ENCODE data around the gene UST.
"Not testable (repeated sequence)": the region's sequence is repeated elsewhere in the genome, so short reads cannot be mapped to it uniquely, and the experiment has no call there.

UST gene

DNA sequence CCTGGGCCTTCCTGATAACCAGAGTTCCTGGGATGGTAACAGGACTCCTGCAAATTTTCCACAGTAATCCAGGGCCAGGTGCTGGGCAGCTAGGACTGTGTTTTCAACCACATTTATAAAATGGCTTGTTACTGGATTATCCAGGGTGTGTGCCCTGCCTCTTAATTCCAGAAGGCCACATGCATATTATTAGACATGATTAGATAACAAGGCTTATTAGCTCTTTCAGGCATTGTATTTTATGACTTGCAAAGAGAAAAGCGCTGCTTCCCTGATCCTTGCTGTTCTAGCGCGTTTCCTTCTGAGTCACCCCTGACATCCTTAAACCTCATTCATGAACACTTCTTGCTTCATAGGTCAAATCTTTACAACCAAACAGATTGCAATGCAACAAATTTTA is 208.6 kb downstream of the UST start:
- no peak for DNase-seq

DNA sequence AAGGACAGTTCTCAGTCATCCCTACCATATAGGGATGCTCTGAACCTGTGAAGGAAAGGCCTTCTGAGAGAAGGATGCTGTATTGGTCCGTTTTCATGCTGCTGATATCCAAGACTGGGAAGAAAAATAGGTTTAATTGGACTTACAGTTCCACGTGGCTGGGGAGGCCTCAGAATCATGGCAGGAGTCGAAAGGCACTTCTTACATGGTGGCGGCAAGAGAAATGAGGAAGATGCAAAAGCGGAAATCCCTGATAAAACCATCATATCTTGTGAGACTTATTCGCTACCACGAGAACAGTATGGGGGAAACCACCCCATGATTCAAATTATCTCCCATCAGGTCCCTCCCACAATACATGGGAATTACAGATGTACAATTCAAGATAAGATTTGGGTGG is 209.3 kb downstream of the UST start:
- DNase-seq = not testable (repeated sequence)

DNA sequence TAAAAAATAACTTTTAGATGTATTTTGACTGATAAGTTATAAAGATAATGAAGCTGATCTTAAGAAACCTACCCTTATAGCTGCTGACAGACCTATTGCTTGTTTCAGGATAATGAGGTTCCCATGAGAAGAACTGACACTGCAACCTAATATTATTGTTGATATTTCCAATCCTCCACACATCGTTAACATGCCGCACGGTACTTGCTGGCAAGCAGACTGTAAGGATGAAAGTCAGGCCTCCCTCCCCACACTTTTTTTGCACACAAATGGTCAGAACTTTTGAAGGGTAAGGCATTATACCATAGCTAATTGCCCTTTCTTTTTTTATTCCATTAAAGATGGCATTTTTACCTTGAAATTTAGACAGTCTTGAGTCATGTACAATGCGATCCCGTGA is 210.9 kb downstream of the UST start:
- no peak for DNase-seq

DNA sequence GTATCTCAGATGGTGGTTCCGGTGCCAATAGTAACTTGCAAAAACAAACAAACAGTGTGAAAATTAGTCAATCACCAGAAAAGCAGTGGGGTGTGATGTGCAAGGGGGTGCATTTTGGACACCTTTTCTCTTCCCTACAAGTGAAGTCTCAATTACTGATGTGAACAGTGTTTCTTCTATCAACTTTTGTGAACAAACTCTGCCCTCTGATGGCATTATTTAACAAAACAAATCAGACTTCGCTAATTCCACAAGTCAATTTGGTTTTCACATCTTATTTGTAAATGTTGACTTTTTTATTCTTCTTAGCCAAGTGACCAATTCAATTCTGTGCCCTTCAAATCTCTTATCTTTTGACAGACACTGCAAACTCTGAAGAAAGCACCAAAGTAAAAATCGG is 212.2 kb downstream of the UST start:
- no peak for DNase-seq

DNA sequence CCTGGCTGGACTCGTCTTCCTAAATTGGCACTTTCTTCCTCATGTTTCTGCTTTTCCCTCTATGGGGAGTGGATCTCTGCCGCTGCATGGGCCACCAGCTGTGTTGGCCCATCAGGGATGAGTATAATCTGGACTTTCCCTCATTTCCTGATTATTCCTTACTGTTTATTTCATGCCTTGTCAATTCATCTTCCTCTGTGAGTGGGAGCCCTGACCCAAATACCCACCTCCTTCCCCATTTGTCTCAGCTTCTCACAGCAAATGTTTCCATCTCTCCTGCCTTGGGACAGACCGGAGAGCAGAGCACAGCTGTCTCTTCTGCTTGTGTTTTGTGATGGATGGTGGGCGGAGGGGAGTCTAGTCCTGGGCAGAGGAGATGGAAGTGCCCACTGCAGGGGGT is 212.7 kb downstream of the UST start:
- no peak for DNase-seq

DNA sequence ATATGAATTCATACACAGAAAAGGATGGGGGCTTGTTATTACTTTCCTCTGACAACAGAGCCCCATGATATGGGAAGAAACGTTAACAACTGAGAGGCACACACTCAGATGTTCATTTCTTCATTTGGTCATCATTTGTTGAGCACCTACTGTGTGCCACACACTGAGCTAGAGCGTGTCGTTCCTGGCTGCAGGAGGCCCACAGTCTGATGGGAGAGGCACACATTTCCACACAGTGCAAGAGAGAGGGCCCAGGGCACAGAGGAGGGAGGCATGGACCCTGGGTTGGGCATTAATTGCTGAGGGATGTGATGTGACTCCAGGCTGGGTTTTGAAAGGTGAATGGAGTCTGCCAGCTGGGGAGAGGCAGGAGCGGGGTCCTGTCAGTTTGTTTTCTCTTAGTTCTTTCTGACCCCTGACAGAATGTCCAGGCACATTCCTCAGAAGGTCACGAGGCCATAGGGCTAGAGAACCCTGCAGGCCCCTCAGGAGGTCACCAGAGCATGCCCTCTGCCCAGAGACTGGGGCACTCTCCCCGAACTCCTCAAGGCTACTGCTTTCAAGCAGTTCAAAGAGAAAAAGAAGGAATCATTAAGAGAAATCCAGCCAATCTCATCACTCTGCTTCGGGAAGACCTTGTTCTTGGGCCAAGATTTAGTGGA is 216.2 kb downstream of the UST start:
- DNase-seq = no peak

DNA sequence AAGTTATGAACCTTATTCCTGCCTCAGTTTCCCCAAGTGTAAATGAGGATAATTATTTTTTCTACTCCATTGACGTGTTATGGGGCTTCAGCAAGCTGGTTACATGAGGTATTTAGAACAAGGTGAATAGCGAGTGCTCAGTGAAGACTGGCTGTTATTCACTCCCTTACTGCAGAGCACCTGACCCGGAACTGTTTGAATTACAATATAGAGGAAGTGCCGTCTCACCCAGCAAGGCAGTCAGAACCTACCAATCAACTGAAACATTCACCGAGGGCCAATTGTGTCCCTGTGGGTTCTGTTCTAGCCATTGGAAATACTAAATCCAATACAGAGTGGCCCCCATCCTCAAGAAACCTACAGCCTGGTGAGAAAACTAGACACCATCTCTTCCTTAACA is 216.9 kb downstream of the UST start:
- no peak for DNase-seq

DNA sequence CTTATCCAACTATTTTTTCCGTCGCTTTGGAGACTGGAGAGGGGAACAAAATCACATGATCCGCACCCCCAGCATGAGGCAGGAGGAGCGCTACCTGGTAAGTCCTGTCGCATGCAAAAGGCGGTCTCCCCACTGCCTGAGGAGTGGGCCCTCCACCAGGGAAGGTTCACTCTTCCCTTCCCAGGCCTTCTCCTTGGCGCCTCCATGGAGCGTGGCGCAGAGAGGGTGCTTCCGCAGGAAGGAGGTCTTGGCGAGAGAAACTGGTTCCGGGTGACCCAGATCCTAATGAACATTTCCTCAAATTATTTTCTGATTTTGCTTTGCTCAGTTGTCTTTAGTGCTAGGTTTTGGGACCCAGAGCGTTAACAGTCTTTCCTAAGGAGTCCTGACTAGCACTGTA is 217.6 kb downstream of the UST start:
- no peak for DNase-seq

DNA sequence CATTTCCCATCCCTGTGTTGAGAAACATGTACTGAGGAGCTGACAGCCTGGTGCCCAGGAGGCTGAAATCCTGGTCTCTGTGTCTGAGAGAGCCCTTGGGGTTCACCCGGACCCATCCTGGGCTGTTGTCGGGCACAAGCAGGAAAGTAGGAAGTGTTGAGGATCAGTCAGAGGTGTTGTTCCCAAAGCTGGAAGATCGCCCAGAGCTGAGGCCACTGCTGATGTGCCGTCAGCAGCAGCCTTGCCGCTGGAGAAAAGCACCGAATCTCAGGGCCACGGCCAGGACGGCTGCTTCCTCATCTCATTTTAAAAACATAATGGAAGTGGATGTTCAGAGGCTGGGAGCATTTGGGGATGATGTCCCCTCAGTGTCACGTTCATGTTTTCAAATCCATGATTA is 218.5 kb downstream of the UST start:
- no peak for DNase-seq

DNA sequence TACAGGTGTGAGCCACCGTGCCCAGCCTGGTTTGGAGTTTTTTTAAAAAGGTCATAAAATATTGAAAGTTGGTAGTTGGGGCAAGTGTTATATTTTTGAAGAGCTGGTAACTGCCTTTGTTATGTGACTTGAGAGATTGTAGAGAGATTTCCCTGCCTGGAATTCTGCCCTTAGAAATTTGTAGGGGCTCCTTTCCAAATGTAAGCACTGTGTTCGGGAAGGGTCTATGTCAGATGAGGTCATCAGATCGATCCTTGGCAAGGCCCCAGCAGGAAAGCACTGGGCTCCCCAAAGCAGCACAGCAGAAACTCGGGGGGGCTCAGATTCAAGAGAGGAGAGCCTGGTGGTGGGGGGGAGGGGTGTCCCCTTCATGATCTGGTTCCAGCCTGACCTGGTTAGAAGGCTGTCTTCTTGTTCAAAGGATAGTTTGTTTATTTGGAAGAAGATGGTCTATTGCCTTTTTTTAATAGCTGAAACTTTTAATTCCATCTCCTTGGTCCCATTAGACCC is 220.2 kb downstream of the UST start:
- DNase-seq = no peak

DNA sequence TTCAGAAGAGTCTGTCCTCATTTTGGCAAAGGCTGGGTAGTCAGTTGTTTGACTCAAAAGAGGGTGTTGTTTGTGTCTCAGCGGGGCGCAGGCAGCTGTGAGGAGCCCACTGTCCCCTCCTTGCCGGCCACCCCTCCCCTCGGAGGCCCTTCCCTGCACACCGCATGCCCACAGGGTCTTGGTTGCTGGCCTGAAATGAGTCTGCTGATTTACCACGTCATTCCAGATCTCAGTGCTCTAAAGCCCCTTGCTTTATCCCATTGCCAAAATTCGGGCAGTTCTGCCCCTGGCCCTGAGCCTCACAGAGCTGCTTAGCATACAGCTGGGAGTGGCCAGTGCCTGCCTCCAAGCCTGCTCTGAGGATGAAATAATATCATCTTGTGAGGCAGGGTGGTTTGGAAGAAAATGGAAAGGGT is 220.7 kb downstream of the UST start:
- DNase-seq = no peak

DNA sequence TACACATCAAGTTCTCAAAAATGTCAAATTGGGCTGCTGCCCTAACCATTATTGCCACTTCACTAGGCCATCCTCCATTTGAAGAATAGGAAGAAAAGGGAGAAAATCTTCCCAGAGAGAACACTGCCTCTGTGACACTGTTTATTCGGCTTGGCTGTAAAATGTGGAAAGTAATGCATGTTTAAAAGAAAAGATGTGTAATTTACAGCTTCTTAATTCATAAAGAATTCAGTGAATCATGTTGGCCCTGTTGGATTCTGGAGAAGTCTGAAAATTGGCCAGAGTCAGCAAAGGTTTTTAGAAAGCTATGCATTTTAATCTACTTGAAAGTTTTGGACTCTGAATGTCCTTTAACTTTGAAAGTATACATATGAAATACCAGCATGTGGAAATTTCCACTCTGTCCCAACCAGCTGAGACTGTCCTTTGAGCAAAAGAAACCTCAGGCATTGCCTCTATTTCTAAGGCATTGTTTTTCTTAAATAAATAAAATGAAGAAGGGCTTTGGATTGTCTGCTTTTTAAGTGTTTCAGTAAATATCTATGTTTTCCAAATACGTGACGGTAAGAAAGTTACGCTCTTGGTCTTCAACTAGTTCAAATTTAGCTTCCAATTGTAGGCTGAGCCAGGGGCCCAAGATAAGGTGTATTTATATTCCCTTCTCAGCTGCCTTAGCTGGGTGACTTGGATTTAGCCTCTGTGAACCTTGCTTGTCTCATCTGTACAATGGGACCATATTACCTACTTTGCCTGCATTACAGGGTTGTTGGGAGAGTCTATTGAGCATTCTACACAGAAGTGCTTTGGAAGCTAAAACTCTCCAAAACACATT is 222.2 kb downstream of the UST start:
- DNase-seq = no peak

DNA sequence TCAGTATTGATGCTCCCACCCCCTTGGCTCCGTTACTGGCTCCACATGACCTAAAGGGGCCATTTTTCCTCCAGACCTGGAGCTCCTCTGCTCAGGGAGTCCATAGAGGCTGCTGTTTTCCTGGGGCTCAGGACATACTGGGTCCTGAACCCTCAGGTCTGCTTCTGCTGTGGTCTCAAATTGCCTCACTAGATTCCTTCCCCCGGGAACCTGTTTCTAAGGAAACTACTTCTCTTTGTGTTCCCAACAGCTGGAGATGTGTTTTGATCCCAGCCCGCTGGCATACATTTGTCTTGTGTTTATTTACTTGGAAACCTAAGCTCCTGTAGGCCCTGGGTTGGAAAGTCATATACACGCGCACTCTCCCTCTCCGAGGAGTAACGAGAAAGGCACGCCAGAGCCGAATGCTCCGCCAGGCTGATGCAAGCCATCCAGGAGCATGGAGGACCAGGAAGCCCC is 222.8 kb downstream of the UST start:
- DNase-seq = no peak

DNA sequence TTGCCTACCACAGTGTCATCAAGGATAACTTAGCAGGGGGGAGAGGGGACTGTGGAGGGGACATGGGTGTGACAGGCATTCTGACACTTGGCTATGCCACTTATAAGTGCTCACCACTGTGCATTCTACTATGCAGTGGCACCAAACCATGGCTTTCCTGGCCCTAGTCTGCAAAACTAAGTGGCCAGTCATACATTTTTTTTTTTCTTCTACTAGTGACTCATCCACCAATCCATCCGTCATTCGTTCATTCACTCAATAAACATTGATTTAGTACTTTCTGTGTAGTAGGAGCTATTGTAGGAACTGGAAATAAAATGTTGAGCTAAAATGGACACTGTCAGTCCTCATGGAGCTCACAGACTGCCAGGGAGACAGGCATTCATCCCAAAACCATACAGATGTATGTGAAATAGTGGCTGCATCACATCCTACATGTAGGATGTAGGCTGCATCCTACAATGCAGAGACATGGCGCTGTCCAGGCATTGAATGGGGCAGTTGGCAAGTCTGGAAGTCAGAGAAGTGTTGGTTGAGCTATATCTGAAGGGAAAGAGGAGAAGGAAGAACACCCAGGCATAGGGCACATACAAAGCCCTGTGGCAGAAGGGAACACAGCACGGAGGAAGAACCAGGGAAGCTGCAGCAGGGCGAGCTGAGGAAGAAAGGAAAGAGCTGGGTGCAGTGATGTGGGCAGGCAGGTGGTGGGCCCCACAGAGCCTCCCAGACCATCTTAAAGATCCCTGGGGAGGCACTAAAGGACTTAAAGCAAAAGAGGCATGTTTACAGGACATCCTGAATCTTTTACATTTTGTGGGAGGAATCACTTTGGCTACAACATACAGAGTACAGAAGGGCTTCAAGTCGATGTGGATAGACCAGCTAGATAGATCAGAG is 224.4 kb downstream of the UST start:
- no peak for DNase-seq

DNA sequence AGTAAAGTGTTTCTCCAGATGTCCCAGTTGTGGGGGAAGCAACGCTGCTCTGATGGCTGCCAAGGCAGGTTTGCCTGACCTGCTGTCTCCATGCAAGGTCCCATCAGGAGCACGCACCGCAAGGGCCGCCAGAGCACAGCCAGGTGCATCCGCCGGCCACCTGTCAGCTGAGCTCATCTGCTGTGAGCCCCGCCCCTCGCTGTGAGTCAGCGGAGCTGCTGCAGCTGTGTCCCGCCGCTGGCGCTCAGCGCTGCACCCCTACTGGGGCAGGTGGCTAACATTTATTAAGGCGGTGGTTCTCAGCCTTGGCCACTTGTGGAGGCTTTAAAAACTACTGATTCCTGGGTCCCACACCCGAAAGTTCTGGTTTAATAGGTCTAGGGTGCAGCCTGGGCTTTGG is 225.7 kb downstream of the UST start:
- peak; percentile 35 to 52 for DNase-seq

DNA sequence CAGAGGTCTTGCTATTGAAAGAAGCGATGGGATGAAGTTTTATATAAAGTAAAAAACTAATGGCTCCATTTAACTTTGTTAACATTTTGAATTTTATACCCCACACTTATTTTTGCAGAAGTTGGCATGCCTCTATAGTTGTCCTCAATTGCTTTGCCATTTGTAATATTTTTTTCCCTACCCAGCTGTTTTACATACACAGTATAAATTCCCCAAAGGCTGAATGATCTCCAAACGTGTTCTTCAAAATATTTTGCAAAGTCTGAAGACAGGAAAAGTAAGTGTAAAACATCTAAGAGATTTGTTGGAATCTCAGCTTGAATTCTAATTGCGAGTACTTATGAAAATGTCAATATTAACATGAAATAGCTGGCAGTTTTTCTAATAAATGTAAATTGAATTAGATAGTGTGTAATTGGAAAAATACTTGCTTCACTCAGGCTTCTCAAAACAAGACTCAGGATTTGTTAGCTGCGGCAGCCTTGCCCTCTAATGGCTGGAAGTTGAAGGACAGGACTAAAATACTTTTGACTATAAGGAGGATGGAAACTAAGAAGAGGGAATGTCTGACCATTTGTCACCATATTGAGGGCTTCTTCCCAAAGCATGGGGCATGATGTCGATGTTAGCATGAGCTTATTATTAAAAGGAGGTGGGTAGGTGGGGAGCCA is 226.8 kb downstream of the UST start:
- DNase-seq = no peak

DNA sequence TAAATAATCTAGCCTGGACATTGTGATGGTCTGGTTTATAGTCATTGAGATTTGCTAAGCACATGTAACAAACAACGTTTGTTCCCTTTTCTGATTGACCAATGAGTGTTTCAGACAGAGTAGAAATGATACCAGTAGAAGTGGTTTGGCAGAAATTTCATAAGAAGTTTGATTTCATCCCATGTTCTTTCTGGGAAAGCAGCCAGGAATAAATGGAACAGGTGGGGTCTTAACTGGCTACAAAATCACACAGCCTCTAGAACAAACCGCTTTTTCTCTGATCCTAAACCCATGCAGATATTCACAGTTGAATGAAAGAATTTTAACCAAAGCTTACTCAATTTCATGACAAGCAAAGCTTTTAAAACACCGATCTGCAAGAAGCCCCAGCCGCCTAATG is 227.5 kb downstream of the UST start:
- no peak for DNase-seq

DNA sequence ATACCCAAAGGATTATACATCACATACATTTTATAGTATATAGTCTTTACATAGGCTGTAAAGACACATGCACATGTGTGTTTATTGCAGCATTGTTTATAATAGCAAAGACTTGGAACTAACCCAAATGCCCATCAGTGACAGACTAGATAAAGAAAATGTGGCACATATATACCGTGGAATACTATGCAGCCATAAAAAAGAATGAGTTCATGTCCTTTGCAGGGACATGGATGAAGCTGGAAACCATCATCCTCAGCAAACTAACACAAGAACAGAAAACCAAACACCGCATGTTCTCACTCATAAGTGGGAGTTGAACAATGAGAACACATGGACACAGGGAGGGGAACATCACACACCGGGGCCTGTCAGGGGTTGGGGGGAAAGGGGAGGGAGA is 231.5 kb downstream of the UST start:
- DNase-seq = not testable (repeated sequence)

DNA sequence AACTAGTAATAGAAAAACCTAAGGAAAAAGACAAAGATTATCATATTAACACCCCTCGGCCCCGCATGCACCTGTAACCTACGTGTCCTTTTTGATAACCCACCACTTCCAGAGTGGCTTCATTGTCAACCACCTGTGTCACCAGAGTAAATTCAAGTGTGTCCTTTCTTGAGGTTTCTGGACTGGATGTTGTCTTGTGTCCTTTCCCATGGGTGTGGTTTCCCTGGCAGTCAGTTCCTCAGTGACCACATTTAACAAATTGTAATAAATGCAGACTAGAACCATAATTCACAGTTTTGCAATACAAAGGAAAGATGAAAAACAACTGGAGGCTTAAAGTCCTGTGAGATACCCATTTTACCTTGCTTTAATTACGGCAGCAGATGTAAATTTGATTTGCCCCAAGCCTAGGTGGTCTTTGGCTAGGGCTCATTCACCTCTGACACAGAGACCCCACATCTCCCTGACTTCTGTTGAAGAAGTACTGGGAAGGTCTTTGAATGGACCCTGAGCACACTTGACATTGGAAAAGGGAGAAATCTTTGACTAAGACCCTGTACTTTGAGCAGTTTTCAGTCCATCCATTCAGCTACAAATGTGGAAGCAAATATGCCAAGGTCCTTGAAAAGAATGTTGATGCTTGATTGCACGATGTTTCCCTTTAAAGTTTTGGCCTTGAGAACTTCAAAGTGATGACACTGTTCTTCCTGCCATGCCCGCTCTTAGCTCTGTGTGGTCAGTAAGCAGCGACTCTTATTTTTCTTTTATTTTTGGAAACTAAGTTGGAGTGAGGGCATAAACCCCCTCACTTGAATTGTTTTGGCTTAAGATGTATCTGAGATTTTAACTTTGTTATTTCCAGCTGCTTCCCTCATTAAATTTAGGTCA is 232.4 kb downstream of the UST start:
- DNase-seq = no peak

DNA sequence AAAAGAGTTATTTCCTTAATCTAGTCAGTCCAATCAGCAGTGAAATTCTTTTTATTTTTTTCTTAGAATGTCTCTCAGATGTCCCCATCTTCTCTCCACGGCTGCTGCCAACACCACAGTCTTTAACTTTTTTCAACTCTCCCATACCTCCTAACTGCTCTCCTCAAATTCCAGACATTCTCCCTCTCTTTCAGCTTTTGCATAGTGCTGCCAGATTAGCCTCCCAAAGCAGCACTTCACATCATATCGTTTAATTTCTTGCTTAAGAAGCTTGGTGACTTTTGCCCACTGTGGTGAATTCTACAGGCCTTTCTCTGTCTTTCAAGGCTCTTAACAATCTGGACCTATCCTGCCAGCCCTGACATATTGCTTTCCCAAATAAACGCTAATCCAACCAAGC is 233.4 kb downstream of the UST start:
- no peak for DNase-seq

DNA sequence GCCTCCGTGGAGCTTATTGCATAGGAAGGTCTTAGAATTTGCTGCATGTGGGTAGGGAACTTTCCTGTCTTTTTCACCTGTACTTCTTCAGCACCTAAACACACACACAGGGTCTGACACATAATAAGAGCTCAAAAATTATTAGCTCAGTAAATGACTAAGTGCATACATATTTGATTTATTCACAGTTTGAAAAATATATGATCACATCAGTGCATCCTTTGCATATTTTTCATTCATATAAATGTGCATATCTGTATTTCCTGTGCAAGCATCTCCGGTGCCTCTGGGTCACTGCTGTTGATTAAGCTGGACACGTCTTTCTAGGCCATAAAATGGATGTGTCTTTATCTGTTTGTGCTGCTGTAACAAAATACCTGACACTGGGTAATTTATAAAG is 234.7 kb downstream of the UST start:
- no peak for DNase-seq

All from activated T-cell treated with anti-CD3 and anti-CD28 coated beads, Interleukin-2, amount 50 U/mL, for 48 hours (primary cell).